NCI-H2196 treated with DMSO at 0.1 percent for 48 hours (cell line): Measurements from ENCODE around the gene GPC6.
"Not testable (repeated sequence)": the region's sequence is repeated elsewhere in the genome, so short reads cannot be mapped to it uniquely, and the experiment has no call there.

Experiments used
- DNase-seq: peaks from one replicate; lab custom pipeline; 2025; ENCODE audit not compliant: unreplicated experiment; lab: John Stamatoyannopoulos, UW

GPC6 gene

GRCh38 chr13:94331281-94331680 lies 1104.7 kb downstream of the GPC6 start:
- no peak for DNase-seq

DNA sequence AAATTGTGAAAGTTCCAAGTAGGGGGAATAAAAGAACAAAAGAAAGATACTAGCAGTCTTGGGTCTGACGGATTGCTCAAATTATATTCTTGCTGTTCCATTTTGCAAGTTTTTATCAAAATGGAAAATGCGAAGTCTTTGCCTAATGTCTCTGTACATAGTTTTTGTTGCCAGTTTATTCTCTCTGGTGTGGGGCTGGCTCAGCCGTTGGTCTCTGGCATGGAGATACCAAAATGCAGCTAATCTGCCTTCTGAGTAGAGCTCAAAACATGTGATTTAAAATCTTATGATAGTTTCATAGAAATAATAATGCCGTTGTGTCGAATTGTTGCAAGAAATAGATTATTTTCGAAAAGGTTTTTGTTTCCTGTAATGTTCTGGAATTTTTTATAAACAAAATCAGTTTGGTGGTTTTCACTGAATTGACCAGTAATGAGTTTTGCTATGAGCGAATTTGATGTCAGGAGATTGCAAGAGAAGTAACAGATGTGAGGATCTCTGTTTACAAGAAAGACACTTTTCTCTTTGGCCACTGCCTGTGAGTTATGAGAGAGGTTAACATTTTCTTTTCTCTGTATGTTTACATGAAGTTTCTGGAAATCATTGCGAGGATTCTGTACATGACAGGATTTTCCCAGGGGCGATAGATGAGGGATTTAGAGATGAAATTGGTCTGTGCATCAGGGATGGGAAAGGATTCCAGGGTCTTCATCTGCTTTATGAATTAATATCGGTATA lies 1105.9 kb downstream of the GPC6 start:
- no peak for DNase-seq

- DNase-seq = no peak
Measured at GRCh38 chr13:94333131-94333820, 1106.7 kb downstream of the GPC6 start.

GRCh38 chr13:94335761-94336526 lies 1109.3 kb downstream of the GPC6 start:
- no peak for DNase-seq

- no peak for DNase-seq
Measured at GRCh38 chr13:94339116-94339687, 1112.6 kb downstream of the GPC6 start.

DNA sequence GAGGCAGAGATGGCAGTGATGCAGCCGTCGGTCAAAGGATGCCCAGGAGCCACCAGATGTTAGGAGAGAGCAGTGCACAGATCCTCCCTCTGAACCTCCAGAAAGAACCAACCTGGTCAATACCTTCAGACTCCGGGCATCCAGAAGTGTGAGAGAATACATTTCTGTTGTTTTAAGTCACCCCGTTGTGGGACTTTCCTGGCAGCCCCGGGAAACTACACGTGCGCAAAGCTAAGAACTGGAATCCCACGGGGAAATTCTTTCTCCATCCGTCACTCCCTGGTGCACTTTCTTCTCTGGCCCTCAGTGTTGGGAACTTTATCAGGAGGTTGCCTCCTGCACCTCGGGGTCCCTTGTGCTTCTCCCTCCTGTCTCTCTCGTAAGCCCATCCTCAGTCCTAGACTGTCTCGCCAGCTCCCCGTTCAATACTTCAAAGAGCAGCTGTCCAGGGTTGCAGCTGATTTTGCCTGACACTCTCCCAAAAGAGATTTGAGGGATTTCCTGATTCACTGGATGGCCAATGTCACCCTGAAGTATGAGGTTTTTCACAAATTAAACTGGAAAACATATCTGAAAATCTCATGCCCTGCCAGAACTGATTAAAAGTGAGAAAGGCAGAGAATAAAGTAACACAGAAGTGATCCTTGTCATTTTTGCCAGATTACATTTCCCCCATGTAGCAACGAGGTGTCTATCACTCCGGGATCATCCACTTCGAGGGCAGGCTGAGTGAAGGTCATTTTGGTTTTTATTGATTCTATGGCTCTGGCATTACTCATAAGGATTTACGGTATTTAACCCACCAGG lies 1116.0 kb downstream of the GPC6 start:
- DNase-seq = no peak

GRCh38 chr13:94343243-94343585 lies 1116.6 kb downstream of the GPC6 start:
- DNase-seq = no peak

GRCh38 chr13:94343687-94344086 lies 1117.1 kb downstream of the GPC6 start:
- not testable (repeated sequence) for DNase-seq

- no peak for DNase-seq
Measured at GRCh38 chr13:94344126-94344818, 1117.7 kb downstream of the GPC6 start.

GRCh38 chr13:94345374-94346195 lies 1119.0 kb downstream of the GPC6 start:
- DNase-seq = no peak

GRCh38 chr13:94346261-94347019 lies 1119.8 kb downstream of the GPC6 start:
- DNase-seq = no peak

GRCh38 chr13:94351292-94351990 lies 1124.8 kb downstream of the GPC6 start:
- no peak for DNase-seq

- DNase-seq = no peak
Measured at GRCh38 chr13:94352057-94352456, 1125.5 kb downstream of the GPC6 start.

GRCh38 chr13:94353167-94353710 lies 1126.6 kb downstream of the GPC6 start:
- DNase-seq = no peak

GRCh38 chr13:94359875-94360274 lies 1133.3 kb downstream of the GPC6 start:
- no peak for DNase-seq

- DNase-seq = peak; percentile 17
Measured at GRCh38 chr13:94362411-94362909, 1135.9 kb downstream of the GPC6 start.

DNA sequence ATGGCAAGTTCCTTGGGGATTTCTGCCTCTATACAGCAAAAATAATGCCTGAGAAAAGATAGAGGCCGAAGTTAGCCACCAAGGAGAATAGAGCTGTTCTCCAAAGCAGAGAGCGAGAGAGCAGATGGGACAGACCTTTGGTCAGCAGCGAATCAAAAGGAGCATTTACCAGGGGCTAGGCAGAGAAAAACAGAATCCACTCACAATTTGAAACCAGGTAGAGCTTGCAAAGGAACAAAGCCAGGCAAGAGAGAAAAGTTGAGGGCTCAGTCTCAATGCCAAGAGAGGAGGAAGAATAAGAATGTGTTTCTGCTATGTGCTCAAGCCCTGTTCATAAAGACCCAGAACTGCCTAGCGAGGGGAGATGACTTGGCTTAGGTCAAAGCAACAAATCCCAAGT lies 1140.1 kb downstream of the GPC6 start:
- DNase-seq = no peak
